ENCODE measurements around the gene PCDH7.

Gene PCDH7

GRCh38 chr4:30726090-30726675, 6.0 kb downstream of the PCDH7 start:
- DNase-seq (ENCODE audit: extremely low spot score, insufficient read length, low read depth), result no peak
- no peak for FAIRE-seq

GRCh38 chr4:30727409-30727808, 7.2 kb downstream of the PCDH7 start:
- FAIRE-seq, result no peak

GRCh38 chr4:30728311-30728710, 8.1 kb downstream of the PCDH7 start:
- FAIRE-seq, result no peak

More at GRCh38 chr4:30727409-30727808, 7.2 kb downstream of the PCDH7 start:
- DNase-seq (ENCODE audit: extremely low spot score, insufficient read length, low read depth), result no peak

GRCh38 chr4:30743897-30744296, 23.7 kb downstream of the PCDH7 start:
- no peak for DNase-seq (ENCODE audit: extremely low spot score, insufficient read length, low read depth)
- FAIRE-seq, result no peak

More at GRCh38 chr4:30728311-30728710, 8.1 kb downstream of the PCDH7 start:
- no peak for DNase-seq (ENCODE audit: extremely low spot score, insufficient read length, low read depth)

GRCh38 chr4:30744386-30744785, 24.2 kb downstream of the PCDH7 start:
- no peak for DNase-seq (ENCODE audit: extremely low spot score, insufficient read length, low read depth)

GRCh38 chr4:30744957-30745640, 24.9 kb downstream of the PCDH7 start:
- FAIRE-seq, result no peak
- no peak for DNase-seq (ENCODE audit: extremely low spot score, insufficient read length, low read depth)

More at GRCh38 chr4:30744386-30744785, 24.2 kb downstream of the PCDH7 start:
- no peak for FAIRE-seq

- DNase-seq (ENCODE audit: extremely low spot score, insufficient read length, low read depth) (no peak), FAIRE-seq (no peak)
Measured at GRCh38 chr4:30746735-30747134, 26.6 kb downstream of the PCDH7 start.

- FAIRE-seq (no peak), DNase-seq (ENCODE audit: extremely low spot score, insufficient read length, low read depth) (no peak)
Measured at GRCh38 chr4:30753316-30753715, 33.1 kb downstream of the PCDH7 start.

- FAIRE-seq, result no peak
Measured at GRCh38 chr4:30754021-30754420, 33.9 kb downstream of the PCDH7 start.

GRCh38 chr4:30755346-30755745, 35.2 kb downstream of the PCDH7 start:
- FAIRE-seq (no peak), DNase-seq (ENCODE audit: extremely low spot score, insufficient read length, low read depth) (no peak)

More at GRCh38 chr4:30754021-30754420, 33.9 kb downstream of the PCDH7 start:
- DNase-seq (ENCODE audit: extremely low spot score, insufficient read length, low read depth), result no peak

- FAIRE-seq (no peak), DNase-seq (ENCODE audit: extremely low spot score, insufficient read length, low read depth) (no peak)
Measured at GRCh38 chr4:30756553-30756952, 36.4 kb downstream of the PCDH7 start.

- FAIRE-seq, result no peak
- DNase-seq (ENCODE audit: extremely low spot score, insufficient read length, low read depth), result no peak
Measured at GRCh38 chr4:30757357-30757756, 37.2 kb downstream of the PCDH7 start.

- DNase-seq (ENCODE audit: extremely low spot score, insufficient read length, low read depth) (no peak), FAIRE-seq (no peak)
Measured at GRCh38 chr4:30760551-30760950, 40.4 kb downstream of the PCDH7 start.

GRCh38 chr4:30763321-30763727, 43.2 kb downstream of the PCDH7 start:
- DNase-seq (ENCODE audit: extremely low spot score, insufficient read length, low read depth) (no peak), FAIRE-seq (no peak)

- no peak for DNase-seq (ENCODE audit: extremely low spot score, insufficient read length, low read depth)
- no peak for FAIRE-seq
Measured at GRCh38 chr4:30765022-30765421, 44.9 kb downstream of the PCDH7 start.

- FAIRE-seq (no peak), DNase-seq (ENCODE audit: extremely low spot score, insufficient read length, low read depth) (no peak)
Measured at GRCh38 chr4:30767147-30767845, 47.1 kb downstream of the PCDH7 start.

GRCh38 chr4:30768277-30768676, 48.1 kb downstream of the PCDH7 start:
- FAIRE-seq (no peak), DNase-seq (ENCODE audit: extremely low spot score, insufficient read length, low read depth) (no peak)

GRCh38 chr4:30769093-30769492, 48.9 kb downstream of the PCDH7 start:
- FAIRE-seq, result no peak
- DNase-seq (ENCODE audit: extremely low spot score, insufficient read length, low read depth), result no peak

GRCh38 chr4:30770049-30770549, 49.9 kb downstream of the PCDH7 start:
- no peak for DNase-seq (ENCODE audit: extremely low spot score, insufficient read length, low read depth)
- FAIRE-seq, result no peak

GRCh38 chr4:30770812-30771211, 50.6 kb downstream of the PCDH7 start:
- no peak for FAIRE-seq
- no peak for DNase-seq (ENCODE audit: extremely low spot score, insufficient read length, low read depth)

GRCh38 chr4:30776451-30776850, 56.3 kb downstream of the PCDH7 start:
- DNase-seq (ENCODE audit: extremely low spot score, insufficient read length, low read depth), result no peak
- FAIRE-seq, result no peak

All from GM18507 (cell line).